Measurements from ENCODE around the gene CCDC6. TPM values are rescaled to one million over a fixed set of nuclear protein-coding genes. Genes with fewer than 3 reads are reported as not detected.

The CCDC6 gene
- total RNA-seq, 1 experiment from 2014 or later = 91.9 TPM

DNA sequence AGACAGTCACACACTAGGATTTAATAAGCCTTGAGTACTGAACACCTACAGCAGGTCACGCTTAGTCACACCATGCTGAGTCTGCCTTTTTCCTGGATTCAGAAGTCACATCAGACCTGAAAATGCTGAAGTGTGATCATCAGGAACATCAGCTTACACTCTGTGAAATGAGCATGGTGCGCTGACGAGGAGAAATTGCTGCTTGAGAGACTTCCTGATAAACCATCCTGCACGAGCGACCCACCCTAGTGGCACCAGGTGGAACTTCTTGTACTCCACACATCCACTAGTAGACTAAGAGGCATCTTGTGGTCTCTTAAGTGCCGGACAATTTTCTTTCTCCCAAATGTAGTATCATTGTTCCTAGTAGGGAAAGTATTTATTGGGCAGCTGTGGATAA is 101.3 kb downstream of the CCDC6 start:
- Histone ChIP-seq H3K4me3 (no peak overlapping the region), H3K9me3 (ENCODE audit: insufficient read depth, low read depth) (no peaks in the 10 kb centered on the region), H4K20me1 (ENCODE audit: insufficient read depth) (peaks cover 15% of the 10 kb centered on the region), H3K4me2 (no peak overlapping the region), H3F3A (ENCODE audit: insufficient read depth, low read depth) (peaks cover 8% of the 10 kb centered on the region; the same call in 1 of the 2 replicates), H3K4me1 (replicated peaks; ENCODE audit: insufficient read depth) (no peaks in the 10 kb centered on the region), H3K36me3 (ENCODE audit: low read depth) (peaks cover 54% of the 10 kb centered on the region), H3K79me2 (ENCODE audit: low read depth) (no peaks in the 10 kb centered on the region), H3K9me2 (ENCODE audit: insufficient read depth) (no peaks in the 10 kb centered on the region; the same call in 1 of the 2 replicates), H3K27ac (no peak overlapping the region), H3K27me3 (ENCODE audit: insufficient read depth, low read depth) (no peaks in the 10 kb centered on the region), H2AFZ (no peak overlapping the region)
- ChIA-PET POLR2A (ENCODE audit: unreplicated experiment) (no interaction called here), CTCF (no interaction called here)
- intact Hi-C loops (cut with micrococcal nuclease; ENCODE audit: unreplicated experiment) = loop anchor here (5.0 to 10.0 kb wide), 2 partner anchors 102 to 560 kb away; partner anchors contain the start of gene CCDC6
- peak in 1 of 2 experiments; percentile 8 for DNase-seq
- BruUV-seq (replicated peaks) = no TSS peak
- TF ChIP-seq, protein P1, sequence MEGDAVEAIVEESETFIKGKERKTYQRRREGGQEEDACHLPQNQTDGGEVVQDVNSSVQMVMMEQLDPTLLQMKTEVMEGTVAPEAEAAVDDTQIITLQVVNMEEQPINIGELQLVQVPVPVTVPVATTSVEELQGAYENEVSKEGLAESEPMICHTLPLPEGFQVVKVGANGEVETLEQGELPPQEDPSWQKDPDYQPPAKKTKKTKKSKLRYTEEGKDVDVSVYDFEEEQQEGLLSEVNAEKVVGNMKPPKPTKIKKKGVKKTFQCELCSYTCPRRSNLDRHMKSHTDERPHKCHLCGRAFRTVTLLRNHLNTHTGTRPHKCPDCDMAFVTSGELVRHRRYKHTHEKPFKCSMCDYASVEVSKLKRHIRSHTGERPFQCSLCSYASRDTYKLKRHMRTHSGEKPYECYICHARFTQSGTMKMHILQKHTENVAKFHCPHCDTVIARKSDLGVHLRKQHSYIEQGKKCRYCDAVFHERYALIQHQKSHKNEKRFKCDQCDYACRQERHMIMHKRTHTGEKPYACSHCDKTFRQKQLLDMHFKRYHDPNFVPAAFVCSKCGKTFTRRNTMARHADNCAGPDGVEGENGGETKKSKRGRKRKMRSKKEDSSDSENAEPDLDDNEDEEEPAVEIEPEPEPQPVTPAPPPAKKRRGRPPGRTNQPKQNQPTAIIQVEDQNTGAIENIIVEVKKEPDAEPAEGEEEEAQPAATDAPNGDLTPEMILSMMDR (conservative IDR thresholded peaks at IDR 0.05) = peak; percentile 60
- TF ChIP-seq EZH2 (IDR thresholded peaks at IDR 0.05; ENCODE audit: low read depth) = no peak

DNA sequence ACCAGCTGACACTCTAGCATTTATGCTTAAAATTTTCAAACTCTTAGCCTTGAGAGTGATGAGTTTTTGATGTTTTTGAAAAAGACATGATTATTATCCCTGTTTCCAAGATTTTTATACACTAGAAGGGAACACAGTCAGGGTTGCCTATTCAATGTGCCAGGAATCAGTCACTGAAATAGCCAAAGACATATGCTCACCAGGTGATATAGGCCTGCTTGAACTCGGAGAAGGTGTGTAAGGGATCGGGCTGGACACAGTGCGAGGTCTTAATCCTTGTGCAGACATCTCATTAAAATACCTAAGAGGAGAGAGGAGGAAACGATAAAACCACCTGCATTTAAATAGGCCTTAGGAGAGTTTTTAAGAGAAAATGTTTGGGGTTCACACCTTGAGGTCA is 102.1 kb downstream of the CCDC6 start:
- Histone ChIP-seq H4K20me1 (ENCODE audit: insufficient read depth) (peaks cover 15% of the 10 kb centered on the region), H3K36me3 (ENCODE audit: low read depth) (peaks cover 55% of the 10 kb centered on the region), H3K4me1 (replicated peaks; ENCODE audit: insufficient read depth) (no peaks in the 10 kb centered on the region), H3K79me2 (ENCODE audit: low read depth) (no peaks in the 10 kb centered on the region), H3F3A (ENCODE audit: insufficient read depth, low read depth) (peaks cover 8% of the 10 kb centered on the region; the same call in 1 of the 2 replicates), H3K4me2 (no peak overlapping the region), H3K4me3 (no peak overlapping the region), H2AFZ (no peak overlapping the region), H3K9me3 (ENCODE audit: insufficient read depth, low read depth) (no peaks in the 10 kb centered on the region), H3K27me3 (ENCODE audit: insufficient read depth, low read depth) (no peaks in the 10 kb centered on the region), H3K27ac (no peak overlapping the region), H3K9me2 (ENCODE audit: insufficient read depth) (no peaks in the 10 kb centered on the region; the same call in 1 of the 2 replicates)
- no peak for DNase-seq
- intact Hi-C loops (cut with micrococcal nuclease; ENCODE audit: unreplicated experiment) = loop anchor here (10.0 kb wide), 1 partner anchor 559 kb away; no protein-coding TSS in a partner anchor
- CTCF ChIA-PET = no interaction called here
- BruUV-seq (replicated peaks) = no TSS peak
- POLR2A ChIA-PET (ENCODE audit: unreplicated experiment) = no interaction called here
- no peak for TF ChIP-seq EZH2 (IDR thresholded peaks at IDR 0.05; ENCODE audit: low read depth)
- TF ChIP-seq, protein P1 (conservative IDR thresholded peaks at IDR 0.05) = no peak

DNA sequence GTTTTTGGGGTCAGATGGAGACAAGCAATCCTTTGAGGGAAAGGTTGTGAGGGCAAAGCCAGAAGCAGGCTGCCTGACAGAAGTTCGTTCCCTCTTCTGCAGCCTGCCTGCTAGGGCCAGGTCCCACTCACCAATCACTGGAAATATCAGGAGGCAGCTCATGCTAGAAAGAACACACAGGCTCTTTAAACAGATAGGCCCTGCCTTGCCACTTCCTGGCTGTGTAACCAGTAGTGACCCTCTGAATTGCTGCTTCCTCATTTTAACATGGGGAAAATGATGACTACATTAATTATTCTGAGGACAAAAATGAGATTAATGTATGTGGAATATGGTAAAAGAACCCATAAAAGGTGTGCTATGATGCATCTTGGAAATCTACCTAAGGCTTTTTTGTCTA is 102.6 kb downstream of the CCDC6 start:
- Histone ChIP-seq H3K36me3 (ENCODE audit: low read depth) (peaks cover 55% of the 10 kb centered on the region), H3K4me3 (no peak overlapping the region), H4K20me1 (ENCODE audit: insufficient read depth) (peaks cover 11% of the 10 kb centered on the region; the same call in 1 of the 2 replicates), H3K4me2 (no peak overlapping the region), H3K27ac (no peak overlapping the region), H3K79me2 (ENCODE audit: low read depth) (no peaks in the 10 kb centered on the region), H3F3A (ENCODE audit: insufficient read depth, low read depth) (peaks cover 8% of the 10 kb centered on the region; the same call in 1 of the 2 replicates), H3K27me3 (ENCODE audit: insufficient read depth, low read depth) (no peaks in the 10 kb centered on the region), H2AFZ (no peak overlapping the region), H3K9me3 (ENCODE audit: insufficient read depth, low read depth) (no peaks in the 10 kb centered on the region), H3K9me2 (ENCODE audit: insufficient read depth) (no peaks in the 10 kb centered on the region; the same call in 1 of the 2 replicates), H3K4me1 (replicated peaks; ENCODE audit: insufficient read depth) (no peaks in the 10 kb centered on the region)
- CTCF ChIA-PET = no interaction called here
- POLR2A ChIA-PET (ENCODE audit: unreplicated experiment) = no interaction called here
- no TSS peak for BruUV-seq (replicated peaks)
- DNase-seq = no peak
- intact Hi-C loops (cut with micrococcal nuclease; ENCODE audit: unreplicated experiment) = loop anchor here (10.0 kb wide), 1 partner anchor 559 kb away; no protein-coding TSS in a partner anchor
- no peak for TF ChIP-seq EZH2 (IDR thresholded peaks at IDR 0.05; ENCODE audit: low read depth)
